Activated CD4-positive, alpha-beta T cell treated with anti-CD3 and anti-CD28 coated beads for 4 hours (primary cell): ENCODE data around the gene PARP6.

ENCODE experiments used
- DNase-seq, 2 donors: peaks; one replicate each; pipeline ENCODE4 v3.0.0-alpha.2; 2020

The PARP6 gene

DNA sequence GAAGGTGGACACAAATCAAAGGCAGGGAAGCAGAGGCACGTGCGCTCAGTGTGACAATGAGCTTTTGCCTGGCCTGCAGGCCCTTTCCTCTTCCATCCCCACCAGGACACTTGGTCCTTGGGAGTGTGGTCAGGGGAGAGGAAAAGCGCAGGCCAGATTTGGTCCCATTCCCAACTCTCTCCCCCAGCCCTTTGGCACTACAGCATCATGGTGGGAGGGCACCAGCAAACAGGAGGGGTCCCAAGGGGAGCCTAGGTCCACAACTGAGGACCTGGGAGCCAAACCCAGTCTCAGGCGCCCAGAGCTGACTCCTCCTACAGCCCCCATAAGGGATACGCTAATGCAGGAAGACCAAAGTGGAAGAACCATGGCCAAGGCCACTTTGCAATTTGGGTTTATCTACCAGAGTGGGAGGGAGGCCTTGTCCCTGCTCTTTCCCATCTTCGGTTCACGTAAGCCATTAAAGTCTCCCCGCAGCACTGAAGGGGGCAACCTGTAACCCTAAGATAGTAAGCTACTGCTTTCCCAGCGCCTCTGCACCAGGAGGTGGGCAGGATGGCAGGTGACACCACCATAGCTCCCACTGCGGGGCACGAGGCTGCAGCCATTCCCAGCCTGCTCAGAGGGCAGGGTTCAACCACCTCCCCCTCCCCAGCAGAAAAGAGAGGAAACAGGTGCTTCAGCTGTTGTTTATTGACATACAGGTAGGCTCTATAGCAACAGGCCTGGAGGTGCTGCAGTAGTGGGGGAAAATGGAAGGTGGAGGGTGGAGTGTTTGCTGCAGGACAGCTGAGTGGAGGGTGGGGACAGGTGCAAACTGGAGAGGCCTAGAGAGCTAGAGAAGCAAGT lies 73.8 kb downstream of the PARP6 start:
- no peak for DNase-seq

DNA sequence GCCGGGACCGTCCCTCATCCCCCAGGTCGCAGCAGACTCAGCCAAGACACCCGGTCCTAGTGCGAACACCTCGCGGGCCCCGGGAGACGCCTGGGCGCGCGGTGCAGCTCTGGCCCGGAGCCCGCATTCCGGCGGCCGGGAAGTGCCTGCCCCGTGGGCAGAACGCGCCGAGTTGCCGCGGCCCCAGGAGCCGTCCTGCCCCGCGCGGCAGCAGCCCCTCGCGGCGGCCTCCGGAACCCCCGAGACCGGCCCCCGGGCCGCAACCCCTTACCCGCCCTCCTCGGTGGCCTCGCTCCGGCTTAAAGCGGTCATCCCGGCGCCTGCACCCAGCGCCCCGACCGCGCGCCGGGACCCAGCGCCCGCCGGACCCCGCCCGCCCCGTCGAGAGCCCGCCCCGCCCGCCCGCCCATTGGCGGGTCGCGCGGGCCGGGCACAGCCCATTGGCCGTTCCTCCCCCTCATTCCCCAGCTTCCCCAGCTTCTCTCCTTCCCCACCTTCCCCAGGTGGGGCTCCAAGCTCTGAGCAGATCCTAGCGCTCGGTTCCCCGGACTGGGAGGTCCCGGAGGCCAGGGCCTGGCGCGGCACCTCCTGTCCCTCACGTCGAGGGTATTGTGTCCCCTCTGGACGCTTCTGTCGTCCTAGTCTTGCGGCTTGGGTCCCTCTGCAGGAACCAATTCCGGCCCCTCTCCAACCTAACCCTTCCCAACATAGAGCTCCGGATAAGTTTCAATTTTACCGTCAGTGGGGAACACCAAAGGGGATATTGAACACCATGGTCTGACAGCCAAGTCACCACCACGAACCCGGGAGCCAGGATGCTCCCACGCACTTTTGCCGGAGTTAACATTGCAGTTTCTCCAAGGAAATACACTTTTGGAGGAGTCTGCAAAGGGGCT lies 74.6 kb downstream of the PARP6 start, which contains the start of gene GRAMD2A:
GRAMD2A (minus strand) TSS at position 328 of the 896 bp plus-strand sequence.
- peak; percentile 31 to 32 for DNase-seq

- no peak for DNase-seq
These were observed 75.3 kb downstream of the PARP6 start for GRCh38 chr15:72197041-72197459.

GRCh38 chr15:72196409-72197040 lies 75.8 kb downstream of the PARP6 start:
- no peak for DNase-seq

- DNase-seq, result no peak
These were observed 77.2 kb downstream of the PARP6 start for GRCh38 chr15:72195101-72195511.

DNA sequence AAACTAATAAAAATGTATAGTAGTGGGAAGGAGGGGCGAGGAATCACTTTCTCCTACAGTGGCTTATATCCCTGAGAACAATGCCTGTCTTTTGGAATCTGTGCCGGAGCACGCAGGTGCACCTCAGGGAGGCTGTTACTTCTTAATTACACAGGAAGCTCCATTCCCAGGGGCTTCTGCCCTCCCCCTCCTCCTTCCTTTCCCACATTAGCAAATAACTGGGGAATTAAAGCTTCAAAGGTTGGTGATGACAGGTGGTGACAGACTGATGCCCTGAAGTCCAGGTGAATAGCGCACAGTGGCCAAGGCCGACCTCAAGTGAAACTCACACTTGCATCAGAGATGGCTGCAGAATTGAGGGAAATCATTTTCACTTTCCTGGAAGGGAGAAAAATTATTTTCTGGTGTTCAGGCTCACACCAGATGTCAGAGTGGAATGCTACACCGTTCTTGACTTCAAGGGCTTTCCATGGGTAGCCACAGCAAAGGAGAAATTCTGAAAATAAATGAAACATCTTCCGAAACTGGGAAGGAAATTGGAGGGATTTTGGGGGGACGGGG lies 78.4 kb downstream of the PARP6 start:
- DNase-seq, result no peak

DNA sequence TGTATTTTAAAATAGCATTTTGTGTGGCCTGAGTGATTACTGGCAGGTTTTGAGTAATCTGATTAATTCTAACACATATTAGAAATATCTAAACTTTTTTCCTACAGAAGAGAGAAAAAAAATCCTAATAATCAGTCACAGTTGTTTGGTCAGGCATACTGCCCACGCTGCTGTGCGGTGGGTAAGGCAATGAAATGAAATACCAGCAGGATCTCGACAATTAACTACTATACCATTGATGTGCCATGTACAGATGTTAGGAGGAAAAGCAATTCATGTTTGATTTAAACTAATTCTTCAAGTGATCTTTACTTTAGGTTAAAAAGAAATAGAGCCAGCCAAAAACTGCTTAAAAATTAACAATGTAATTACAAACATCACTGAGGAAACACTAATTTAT lies 79.9 kb downstream of the PARP6 start:
- no peak for DNase-seq
